Ureter (tissue), 1 donor: Measurements from ENCODE around the gene CPA2. TPM values are rescaled to one million over a fixed set of nuclear protein-coding genes. Genes with fewer than 3 reads are reported as not detected.
"Not testable (repeated sequence)": the region's sequence is repeated elsewhere in the genome, so short reads cannot be mapped to it uniquely, and the experiment has no call there.

Source experiments
- DNase-seq: peaks from one replicate; pipeline ENCODE4 v3.0.0-alpha.2; 2020; ENCODE audit warnings: low spot score
- total RNA-seq: library from RNA; stranded (reverse); gene quantifications from one replicate; pipeline ENCODE4 v1.2.4, GENCODE V29; 2023
- donor health status: DM: yes; HTN: yes; CAD: no.

Gene CPA2
- total RNA-seq, 1 donor from 2014 or later = not detected

DNA sequence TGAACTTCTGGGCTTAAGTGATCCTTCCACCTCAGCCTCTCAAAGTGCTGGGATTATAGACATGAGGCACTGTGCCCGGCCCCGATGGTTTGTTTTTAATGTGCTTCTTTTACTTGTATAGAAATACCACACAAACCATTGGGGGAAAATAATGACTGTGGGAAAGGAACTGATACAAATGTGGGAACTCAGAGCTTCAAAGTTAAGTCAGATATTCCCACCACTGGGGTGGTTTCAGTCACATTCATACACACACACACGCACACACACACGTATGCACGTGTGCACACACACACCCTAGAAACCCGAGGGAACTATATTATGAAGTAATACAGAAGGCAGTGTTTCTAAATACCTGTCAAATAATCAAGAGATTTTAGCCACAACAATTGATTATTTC is 43.3 kb downstream of the CPA2 start:
- no peak for DNase-seq

GRCh38 chr7:130314305-130314704 is 47.6 kb downstream of the CPA2 start:
- DNase-seq = no peak

- no peak for DNase-seq
Measured at GRCh38 chr7:130319541-130319940, 52.9 kb downstream of the CPA2 start.

DNA sequence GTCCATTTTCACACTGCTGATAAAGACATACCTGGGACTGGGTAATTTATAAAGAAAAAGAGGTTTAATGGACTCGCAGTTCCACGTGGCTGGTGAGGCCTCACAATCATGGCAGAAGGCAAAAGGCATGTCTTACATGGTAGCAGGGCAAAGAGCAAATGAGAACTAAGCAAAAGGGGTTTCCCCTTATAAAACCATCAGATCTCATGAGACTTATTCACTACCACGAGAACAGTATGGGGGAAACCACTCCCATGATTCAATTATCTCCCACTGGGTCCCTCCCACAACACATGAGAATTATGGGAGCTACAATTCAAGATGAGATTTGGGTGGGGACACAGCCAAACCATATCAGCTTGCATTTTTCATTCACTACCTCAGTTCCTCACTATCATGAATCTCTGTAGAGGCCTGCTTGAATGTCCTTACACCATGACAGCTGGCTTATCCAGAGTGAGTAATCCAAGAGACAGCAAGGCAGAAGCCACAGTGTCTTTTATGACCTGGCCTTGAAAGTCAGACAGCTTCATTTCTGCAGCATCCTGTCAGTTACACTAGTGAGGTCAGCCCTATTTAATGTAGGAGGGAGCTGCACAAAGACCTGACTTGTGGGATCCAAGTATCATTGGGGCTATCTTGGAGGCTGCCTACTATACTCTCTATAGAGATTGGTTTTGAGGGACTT is 55.0 kb downstream of the CPA2 start:
- not testable (repeated sequence) for DNase-seq

- no peak for DNase-seq
Measured at GRCh38 chr7:130322615-130323014, 56.0 kb downstream of the CPA2 start.

DNA sequence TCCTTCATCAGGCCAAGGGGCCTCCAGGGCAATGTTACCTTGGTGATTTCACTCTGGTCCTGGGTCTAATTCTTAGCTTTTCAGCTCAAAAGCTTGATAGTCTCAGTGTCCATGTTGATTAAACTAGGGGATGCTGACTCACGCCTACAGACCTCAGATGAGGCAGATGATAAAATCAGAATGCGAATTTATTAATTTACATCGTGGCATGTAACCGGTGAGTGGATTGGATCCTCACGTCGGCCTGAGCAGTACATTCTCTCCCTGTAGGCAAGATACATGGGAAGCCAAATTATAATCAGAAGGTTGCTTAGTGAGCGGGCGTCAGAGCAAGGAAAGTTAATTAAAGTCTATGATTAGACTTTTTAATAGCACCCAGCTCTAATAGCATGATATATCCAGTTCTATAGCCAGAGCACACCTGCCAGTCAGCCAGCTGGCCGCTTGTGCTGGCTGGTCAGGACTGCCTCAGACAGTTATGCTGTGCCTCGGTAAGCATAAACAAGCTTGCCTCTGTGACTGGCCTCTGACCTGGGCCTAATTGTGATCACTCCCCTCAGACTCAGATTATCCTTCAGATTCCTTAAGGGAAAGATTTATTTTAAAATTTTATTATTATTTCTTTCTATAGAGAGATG is 57.8 kb downstream of the CPA2 start:
- no peak for DNase-seq

- no peak for DNase-seq
Measured at GRCh38 chr7:130329681-130330080, 63.0 kb downstream of the CPA2 start.

- no peak for DNase-seq
Measured at GRCh38 chr7:130332259-130333053, 65.8 kb downstream of the CPA2 start.

GRCh38 chr7:130333832-130334231 is 67.2 kb downstream of the CPA2 start:
- DNase-seq = no peak

- DNase-seq = no peak
Measured at GRCh38 chr7:130334274-130334673, 67.6 kb downstream of the CPA2 start.

DNA sequence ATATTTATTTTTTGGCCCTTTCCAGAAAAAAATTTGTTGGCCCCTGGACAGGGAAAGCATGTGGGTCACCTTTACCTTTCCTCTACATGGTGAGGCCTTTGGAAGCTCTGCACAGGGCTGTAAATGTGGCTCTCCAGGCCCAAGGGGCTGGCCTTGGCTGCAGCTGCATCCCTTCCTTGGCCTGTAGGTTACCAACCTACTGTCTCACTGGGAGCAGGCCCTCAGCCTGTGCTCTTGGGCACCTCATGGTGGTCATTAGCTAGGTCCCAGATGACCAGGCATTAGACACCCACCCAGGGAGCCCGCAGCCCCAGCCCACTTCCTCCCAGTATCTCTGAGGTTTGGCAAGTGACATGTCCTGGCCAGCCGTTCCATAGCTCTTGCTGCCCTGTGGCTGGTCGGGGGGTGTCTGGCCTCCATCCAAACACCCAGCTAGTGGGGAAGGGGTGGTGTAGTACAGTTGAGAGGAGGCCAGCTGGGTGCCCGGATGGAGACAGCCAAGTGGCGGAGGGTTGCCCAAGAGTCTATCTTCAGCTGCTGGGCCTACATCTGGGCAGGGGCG is 70.8 kb downstream of the CPA2 start:
- DNase-seq = no peak

DNA sequence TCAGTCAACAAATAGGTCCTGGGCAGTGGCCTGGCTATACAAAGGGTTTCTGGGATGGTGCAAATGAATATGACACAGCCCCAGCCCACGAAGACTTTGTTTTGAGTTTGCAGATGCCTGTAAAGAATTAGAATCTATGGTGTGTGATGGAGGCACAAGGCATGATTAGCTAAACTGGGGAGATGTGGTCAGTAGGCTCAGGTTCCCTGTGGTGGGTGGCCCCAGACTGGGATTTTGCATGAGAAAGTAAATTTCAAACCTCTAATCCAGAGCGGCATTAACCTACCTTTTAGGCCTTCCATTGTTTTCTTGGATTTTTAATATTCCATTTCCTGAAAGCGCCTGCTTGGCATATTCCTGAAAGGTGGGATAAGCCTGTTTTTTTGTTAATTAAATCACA is 71.6 kb downstream of the CPA2 start:
- no peak for DNase-seq

Other genes starting within 250 kb of the CPA2 start
- 12.7 TPM for gene ZC3HC1, start 215.5 kb upstream of the CPA2 start, total RNA-seq
- 33.1 TPM for gene KLHDC10, start 196.3 kb upstream of the CPA2 start, total RNA-seq
- gene TMEM209, start 61.5 kb upstream of the CPA2 start, total RNA-seq = 36.5 TPM
- not detected for gene SSMEM1, start 59.0 kb upstream of the CPA2 start, total RNA-seq
- gene CPA4, start 26.3 kb downstream of the CPA2 start, total RNA-seq = not detected
- 0.57 TPM for gene CPA5, start 78.0 kb downstream of the CPA2 start, total RNA-seq
- not detected for gene CPA1, start 113.6 kb downstream of the CPA2 start, total RNA-seq
- 16.4 TPM for gene CEP41, start 174.2 kb downstream of the CPA2 start, total RNA-seq
- gene MEST, start 225.2 kb downstream of the CPA2 start, total RNA-seq = 28.9 TPM